ENCODE measurements around the gene C16orf78. TPM values are rescaled to one million over a fixed set of nuclear protein-coding genes. Genes with fewer than 3 reads are reported as not detected.

C16orf78 gene
- total and polyA plus RNA-seq, 2 of the 4 experiments (the other 2 are of a cell fraction) = not detected

GRCh38 chr16:49348408-49349176 is 25.0 kb upstream of the C16orf78 start:
- Histone ChIP-seq H2BK120ac (ENCODE audit: low read depth, low read length) (no peak overlapping the region), H3K9ac (ENCODE audit: low read depth, low read length) (no peak overlapping the region), H3K4me3 (ENCODE audit: insufficient read depth, low read depth, low read length) (no peak overlapping the region), H4K91ac (ENCODE audit: insufficient read depth, low read depth, low read length) (no peak overlapping the region), H3K4me1 (ENCODE audit: control insufficient read depth, insufficient read depth, low read length) (no peaks in the 10 kb centered on the region), H3K4me2 (ENCODE audit: low read depth, low read length) (no peak overlapping the region), H3K9me3 (ENCODE audit: control insufficient read depth, insufficient read depth, low read length) (no peaks in the 10 kb centered on the region), H3K18ac (ENCODE audit: low read depth, low read length) (no peak overlapping the region), H3K79me1 (ENCODE audit: low read depth in 1 of 2, low read length in 2 of 2) (no peaks in the 10 kb centered on the region), H3K23ac (ENCODE audit: low read depth, low read length) (no peak overlapping the region), H2BK5ac (ENCODE audit: low read depth, low read length, poor library complexity, severe bottlenecking) (no peak overlapping the region), H2BK20ac (ENCODE audit: low read depth, low read length) (no peak overlapping the region), H3K27me3 (ENCODE audit: control insufficient read depth, insufficient read depth, low read length) (no peaks in the 10 kb centered on the region), H4K20me1 (ENCODE audit: insufficient read depth, low read length) (no peaks in the 10 kb centered on the region), H3K27ac (ENCODE audit: insufficient read depth, low read length) (no peak overlapping the region), H2AK5ac (ENCODE audit: low read depth, low read length) (no peak overlapping the region), H3K14ac (replicated peaks; ENCODE audit: low read depth, low read length) (no peak overlapping the region), H2AFZ (replicated peaks; ENCODE audit: low read length, poor library complexity) (no peak overlapping the region), H3K4ac (ENCODE audit: low read depth, low read length) (no peak overlapping the region), H2BK15ac (ENCODE audit: low read depth, low read length) (no peak overlapping the region), H2AK9ac (replicated peaks; ENCODE audit: low read depth, low read length, poor library complexity) (no peak overlapping the region), H3K56ac (ENCODE audit: extremely low read depth, insufficient read depth, low read length) (no peak overlapping the region), H4K8ac (ENCODE audit: low read depth in 2 of 2, low read length in 2 of 2) (no peak overlapping the region), H4K5ac (ENCODE audit: low read depth, low read length) (no peak overlapping the region), H3K9me1 (ENCODE audit: insufficient read depth, low read length) (no peaks in the 10 kb centered on the region), H3K36me3 (ENCODE audit: control insufficient read depth, insufficient read depth, low read length) (no peaks in the 10 kb centered on the region)
- no peak for DNase-seq
- in situ Hi-C loops (cut with MboI; ENCODE audit: low sequenced_read_pairs) = no loop called here
- no peak for ATAC-seq (ENCODE audit: low read depth)
- ChIA-PET CTCF (interaction anchor here (1.1 to 2.4 kb wide), 2 partner anchors 487 to 662 kb away, joined by 3 to 11 read pairs; no protein-coding TSS in a partner anchor), POLR2A (ENCODE audit: unreplicated experiment) (no interaction called here)
- intact Hi-C loops (cut with micrococcal nuclease) = no loop called here
- WGBS, 2 experiments (ENCODE audit: extremely low coverage in 2 of 2, insufficient read length in 1 of 2) = 23% methylated on average over 4 of the region's 14 CpGs; no CpG with 5 or more reads in 1 of the 2 experiments
- TF ChIP-seq CHD1 (IDR thresholded peaks at IDR 0.05; ENCODE audit: low read depth, low read length) = no peak
- no peak for TF ChIP-seq ELK1 (IDR thresholded peaks at IDR 0.05; ENCODE audit: borderline replicate concordance, low read depth, low read length)
- no peak for TF ChIP-seq FOS (IDR thresholded peaks at IDR 0.05; ENCODE audit: low read depth, low read length)
- no peak for TF ChIP-seq MXI1 (IDR thresholded peaks at IDR 0.05; ENCODE audit: borderline replicate concordance, low read depth, low read length)
- no peak for TF ChIP-seq POLR2A (IDR thresholded peaks at IDR 0.05; ENCODE audit: low read depth, low read length)
- no peak for TF ChIP-seq BHLHE40 (IDR thresholded peaks at IDR 0.05; ENCODE audit: low read depth, low read length)
- no peak for TF ChIP-seq SMC3 (IDR thresholded peaks at IDR 0.05; ENCODE audit: low read depth, low read length)
- no peak for TF ChIP-seq USF2 (IDR thresholded peaks at IDR 0.05; ENCODE audit: low read depth, low read length)
- TF ChIP-seq MAZ (IDR thresholded peaks at IDR 0.05; ENCODE audit: borderline replicate concordance, low read depth, low read length) = no peak
- TF ChIP-seq RCOR1 (IDR thresholded peaks at IDR 0.05; ENCODE audit: insufficient replicate concordance, low read length) = no peak
- TF ChIP-seq CEBPB (IDR thresholded peaks at IDR 0.05; ENCODE audit: low read depth, low read length) = no peak
- TF ChIP-seq MAFK (IDR thresholded peaks at IDR 0.05; ENCODE audit: low read depth, low read length) = no peak
- BruUV-seq (replicated peaks) = no TSS peak
- dilution Hi-C loops (cut with HindIII; ENCODE audit: low sequenced_read_pairs, unreplicated experiment) = no loop called here
